ENCODE measurements around the gene CHRNA5.
A peak's percentile ranks its signal among the peaks of the same experiment; 100 is the strongest.

CHRNA5 gene

DNA sequence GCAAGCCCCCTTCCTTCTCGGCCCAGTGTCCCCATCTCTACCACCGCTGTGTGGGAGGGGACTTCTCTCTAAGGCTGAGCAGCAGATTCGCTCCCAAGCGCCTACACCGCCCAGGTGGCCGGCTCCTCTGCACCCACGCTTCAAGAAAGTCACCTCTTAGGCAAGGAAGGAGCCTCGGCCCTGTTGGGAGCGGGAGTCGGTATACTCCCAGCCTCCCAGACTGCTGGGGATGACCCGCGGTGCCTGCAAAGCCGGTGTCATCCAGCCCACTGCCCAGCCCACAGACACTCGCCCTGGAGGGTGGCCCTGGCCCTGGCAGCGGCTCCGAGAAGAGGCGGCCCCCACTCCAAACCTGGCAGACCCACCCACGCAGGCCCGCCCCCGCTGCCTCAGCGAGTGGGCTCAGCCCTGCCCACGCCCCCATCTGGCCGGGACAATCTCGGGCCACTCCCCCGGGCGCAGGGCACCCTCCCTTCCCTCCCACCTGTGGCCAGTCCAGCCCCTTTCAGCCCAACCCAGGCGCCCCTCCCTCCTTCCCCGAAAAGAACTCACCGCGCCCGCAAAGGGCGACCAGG lies 75.3 kb downstream of the CHRNA5 start:
- peak; percentile 7 for DNase-seq

DNA sequence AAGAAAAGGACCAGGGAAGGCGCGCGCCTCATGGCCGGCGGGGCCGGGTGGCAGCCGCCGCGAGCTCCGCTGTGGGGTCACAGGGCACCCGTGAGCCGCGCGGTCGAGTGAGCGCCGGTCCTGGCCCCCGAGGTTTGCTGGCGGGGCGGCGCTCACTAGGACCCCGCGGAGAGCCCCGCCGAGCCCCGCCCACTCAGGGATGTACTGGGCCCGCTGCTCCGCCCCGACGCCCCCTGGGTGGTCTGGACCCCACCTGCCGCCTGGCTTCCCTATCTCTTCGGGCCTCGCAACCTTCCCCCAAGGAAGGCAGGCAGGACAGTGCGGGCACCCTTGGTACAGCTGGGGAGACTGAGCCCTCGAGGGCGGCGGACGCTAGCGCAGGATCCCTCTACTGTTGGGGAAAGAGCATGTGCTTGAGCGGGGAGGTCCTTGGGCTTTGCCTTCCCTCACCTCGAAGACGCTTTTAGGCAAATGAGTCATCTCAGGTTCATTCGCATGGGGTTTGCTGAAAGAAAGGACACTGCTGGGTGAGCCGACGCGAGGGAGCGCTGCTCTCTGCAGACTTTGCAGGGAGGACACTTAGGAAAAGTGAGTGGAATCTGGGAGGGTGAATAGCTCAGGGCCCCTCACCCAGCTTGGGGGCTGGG lies 75.9 kb downstream of the CHRNA5 start, which contains the start of gene CHRNB4:
Gene CHRNB4 (minus strand): TSS at position 109 of the 647 bp plus-strand sequence. CDS start 77 bp downstream, at position 32.
- peak; percentile 41 for DNase-seq

GRCh38 chr15:78641749-78642275 lies 76.5 kb downstream of the CHRNA5 start:
- DNase-seq: no peak

- DNase-seq: no peak
Observed at GRCh38 chr15:78642331-78642730, 77.0 kb downstream of the CHRNA5 start.
